Endothelial cell of umbilical vein (primary cell): ENCODE results near the gene CCR5AS.
"Not testable (repeated sequence)": the region's sequence is repeated elsewhere in the genome, so short reads cannot be mapped to it uniquely, and the experiment has no call there.

Experiments
- BruUV-seq: library from RNA; stranded (reverse); fragments of 400-500 nt; replicated peaks from 2 replicates; lab custom pipeline; 2021; lab: Mats Ljungman, UMichigan
- CTCF ChIA-PET: fragments of 300-600, 350-600 bp; sonication (Branson Sonifier 250); formaldehyde crosslinking; loops from one replicate; lab custom pipeline; 2021; ENCODE audit warnings: antibody characterized with exemption, inconsistent platforms; lab: Charles Lee
- POLR2A ChIA-PET: fragments of 300-600, 350-600 bp; sonication (Branson Sonifier 250); formaldehyde crosslinking; loops from one replicate; lab custom pipeline; 2021; ENCODE audit warnings: antibody characterized with exemption, inconsistent platforms; lab: Charles Lee
- DNase-seq: peaks from one replicate; pipeline ENCODE4 v3.0.0-alpha.2; 2011; ENCODE audit warnings: low read depth, low spot score
- FAIRE-seq: peaks from 2 replicates; lab custom pipeline; 2011; peaks lifted over from hg19 to GRCh38; lab: Jason Lieb, UNC
- H2AFZ ChIP-seq: 2 replicates; pipeline ENCODE4 v1.6.0; 2012; ENCODE audit warnings: low read depth, low read length, control low read depth, inconsistent platforms
- H3K27ac ChIP-seq: 2 replicates; pipeline ENCODE4 v1.5.1; 2011; ENCODE audit warnings: low read depth, mild to moderate bottlenecking, control low read depth, low read length, moderate library complexity; ENCODE audit not compliant: insufficient read depth
- H3K27me3 ChIP-seq, 2 experiments: 2 replicates each; pipeline versions ENCODE4 v1.6.0 to v1.6.1; 2011; ENCODE audit warnings: low read length in 2 of 2, mixed read lengths in 1 of 2; ENCODE audit not compliant: control insufficient read depth in 2 of 2, insufficient read depth in 2 of 2
- H3K36me3 ChIP-seq, 2 experiments: 2 replicates in 1 of 2; 3 replicates in 1 of 2; pipeline ENCODE4 v1.5.1; 2011; ENCODE audit warnings: low read length in 2 of 2, mild to moderate bottlenecking in 1 of 2, moderate library complexity in 1 of 2; ENCODE audit not compliant: control insufficient read depth in 2 of 2, insufficient read depth in 2 of 2; ENCODE audit errors: extremely low read depth in 1 of 2
- H3K4me1 ChIP-seq: 3 replicates; pipeline ENCODE4 v1.5.1; 2011; ENCODE audit warnings: mild to moderate bottlenecking, low read length; ENCODE audit not compliant: control insufficient read depth, insufficient read depth; ENCODE audit errors: extremely low read depth
- H3K4me2 ChIP-seq: 2 replicates; pipeline ENCODE4 v1.6.1; 2011; ENCODE audit warnings: low read length, control low read depth, mixed read lengths; ENCODE audit not compliant: insufficient read depth
- H3K4me3 ChIP-seq, 3 experiments: fragments of 200-600 bp in 1 of 3; sonication (generic), shearing (Covaris generic) in 1 of 3; replicated peaks in 1 of 3; 2 replicates each; pipeline ENCODE4 v1.5.1; 2011 to 2016; ENCODE audit warnings: control low read depth in 3 of 3, low read length in 3 of 3, mild to moderate bottlenecking in 2 of 3, inconsistent platforms in 1 of 3, low read depth in 1 of 3, moderate library complexity in 1 of 3; ENCODE audit not compliant: insufficient read depth in 1 of 3
- H3K79me2 ChIP-seq: 2 replicates; pipeline ENCODE4 v1.6.0; 2012; ENCODE audit warnings: low read length, inconsistent platforms; ENCODE audit not compliant: control insufficient read depth, insufficient read depth
- H3K9ac ChIP-seq: replicated peaks from 2 replicates; pipeline ENCODE3; 2011; ENCODE audit warnings: low read length, control low read depth; ENCODE audit not compliant: insufficient read depth; ENCODE audit errors: extremely low read depth
- H3K9me1 ChIP-seq: replicated peaks from 3 replicates; pipeline ENCODE4 v1.6.0; 2011; ENCODE audit warnings: mild to moderate bottlenecking, low read length; ENCODE audit not compliant: control insufficient read depth, insufficient read depth; ENCODE audit errors: extremely low read depth
- H3K9me3 ChIP-seq: replicated peaks from 2 replicates; pipeline ENCODE4 v1.5.1; 2012; ENCODE audit warnings: low read length, inconsistent platforms; ENCODE audit not compliant: control insufficient read depth, insufficient read depth
- H4K20me1 ChIP-seq: replicated peaks from 2 replicates; pipeline ENCODE3; 2011; ENCODE audit warnings: mild to moderate bottlenecking, low read length; ENCODE audit not compliant: control insufficient read depth, insufficient read depth; ENCODE audit errors: extremely low read depth
- CTCF ChIP-seq, 2 donors: IDR thresholded peaks; 1 replicate in 1 of 2; 2 replicates in 1 of 2; pipeline ENCODE4 v1.5.1; 2011; ENCODE audit warnings: low read length in 2 of 2, mild to moderate bottlenecking in 2 of 2, moderate library complexity in 2 of 2, control low read depth in 1 of 2, inconsistent platforms in 1 of 2, low read depth in 1 of 2; ENCODE audit not compliant: insufficient read depth in 1 of 2; ENCODE audit errors: extremely low read depth in 1 of 2
- EZH2 ChIP-seq: IDR thresholded peaks from 2 replicates; pipeline ENCODE4 v1.6.1; 2012; ENCODE audit warnings: borderline replicate concordance, low read depth, mild to moderate bottlenecking, moderate library complexity, low read length, inconsistent platforms; ENCODE audit not compliant: severe bottlenecking
- FOS ChIP-seq: IDR thresholded peaks from 2 replicates; pipeline ENCODE4 v1.6.1; 2011; ENCODE audit warnings: mild to moderate bottlenecking, low read length, moderate library complexity, borderline replicate concordance; ENCODE audit not compliant: insufficient read depth
- GATA2 ChIP-seq: IDR thresholded peaks from 2 replicates; pipeline ENCODE4 v1.7.0; 2011; ENCODE audit warnings: low read depth, mild to moderate bottlenecking, moderate library complexity, mixed read lengths, low read length; ENCODE audit not compliant: insufficient read length, insufficient read depth
- JUN ChIP-seq: IDR thresholded peaks from 2 replicates; pipeline ENCODE4 v1.6.1; 2011; ENCODE audit warnings: borderline replicate concordance, low read depth; ENCODE audit not compliant: insufficient read length, insufficient read depth
- MYC ChIP-seq: IDR thresholded peaks from one replicate; pipeline ENCODE4 v1.6.1; 2011; ENCODE audit warnings: mild to moderate bottlenecking, low read depth, low read length
- POLR2A ChIP-seq: IDR thresholded peaks from 2 replicates; pipeline ENCODE4 v1.6.1; 2012; ENCODE audit warnings: low read depth, mild to moderate bottlenecking, control low read depth, low read length
- POLR2AphosphoS5 ChIP-seq: IDR thresholded peaks from 2 replicates; pipeline ENCODE4 v1.6.1; 2012; ENCODE audit warnings: low read depth, mild to moderate bottlenecking, control low read depth, low read length, moderate library complexity; ENCODE audit not compliant: insufficient read depth
- dilution Hi-C: fragments of 300-500 bp; cut with MboI; formaldehyde crosslinking; loops from one replicate; pipeline ENCODE4 v1.15.0; 2019; ENCODE audit warnings: low sequenced_read_pairs; ENCODE audit not compliant: extremely low pct_ligation_motif_present
- intact Hi-C: fragments of 100-400 bp; cut with micrococcal nuclease; formaldehyde crosslinking; loops from one replicate; pipeline ENCODE4 v1.10.0; 2022
- TF ChIP-seq, protein P1 (sequence below): IDR thresholded peaks from 2 replicates; pipeline ENCODE4 v1.6.1; 2011; ENCODE audit not compliant: insufficient read depth, insufficient read length

The CCR5AS gene

DNA sequence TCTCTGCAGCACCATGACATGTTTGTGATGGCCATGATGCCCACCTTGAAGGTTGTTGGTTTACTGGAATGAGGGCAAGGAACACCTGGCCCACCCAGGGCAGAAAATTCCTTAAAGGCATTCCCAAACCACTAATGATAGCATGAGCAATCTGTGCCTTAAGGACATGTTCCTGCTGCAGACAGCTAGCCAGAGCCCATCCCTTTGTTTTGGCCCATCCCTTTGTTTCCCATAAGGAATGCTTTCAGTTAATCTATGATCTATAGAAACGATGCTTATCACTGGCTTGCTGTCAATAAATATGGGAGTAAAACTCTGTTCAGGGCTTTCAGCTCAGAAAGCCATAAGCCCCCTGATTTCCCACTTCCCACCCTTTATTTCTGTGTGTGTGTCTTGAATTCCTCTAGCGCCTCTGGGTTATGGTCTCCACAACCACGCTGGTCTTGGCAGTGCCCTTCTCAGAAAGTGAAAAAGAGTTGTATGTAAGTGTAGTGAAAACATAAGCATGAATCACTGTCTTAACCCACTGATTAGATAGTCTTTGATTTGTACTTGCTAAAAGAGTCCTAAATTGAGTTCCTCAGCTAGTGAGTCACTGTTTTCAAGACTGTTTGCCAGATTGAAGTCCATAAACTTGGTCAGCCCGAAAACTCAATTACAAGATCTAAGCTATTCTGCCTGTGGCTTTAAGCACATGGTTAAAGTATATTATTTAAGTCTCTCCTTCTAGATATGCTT lies 72.0 kb downstream of the CCR5AS start:
- H3K36me3 ChIP-seq: no peaks in the 10 kb centered on the region
- TF ChIP-seq CTCF (IDR thresholded peaks at IDR 0.05; ENCODE audit: extremely low read depth in 1 of 2, insufficient read depth in 1 of 2, low read depth in 1 of 2, low read length in 2 of 2) (no peak), MYC (no peak), POLR2AphosphoS5 (no peak), POLR2A (no peak), GATA2 (no peak), EZH2 (no peak), JUN (no peak), FOS (no peak)
- TF ChIP-seq, protein P1, sequence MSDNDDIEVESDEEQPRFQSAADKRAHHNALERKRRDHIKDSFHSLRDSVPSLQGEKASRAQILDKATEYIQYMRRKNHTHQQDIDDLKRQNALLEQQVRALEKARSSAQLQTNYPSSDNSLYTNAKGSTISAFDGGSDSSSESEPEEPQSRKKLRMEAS: no peak
- no peaks in the 10 kb centered on the region for H3K4me1 ChIP-seq
- no peak overlapping the region for H3K9ac ChIP-seq
- peaks cover 0 to 1% of the 10 kb centered on the region in 2 experiments for H3K27me3 ChIP-seq
- intact Hi-C loops: no loop called here
- no peak for DNase-seq
- H4K20me1 ChIP-seq: no peaks in the 10 kb centered on the region
- no peak overlapping the region for H3K27ac ChIP-seq
- no peaks in the 10 kb centered on the region for H3K9me3 ChIP-seq
- ChIA-PET POLR2A (no interaction called here), CTCF (no interaction called here)
- no peak overlapping the region for H2AFZ ChIP-seq
- dilution Hi-C loops: no loop called here
- no peak overlapping the region for H3K4me2 ChIP-seq
- no peak overlapping the region for H3K4me3 ChIP-seq
- no peaks in the 10 kb centered on the region for H3K79me2 ChIP-seq
- no TSS peak for BruUV-seq
- no peak for FAIRE-seq
- H3K9me1 ChIP-seq: no peaks in the 10 kb centered on the region

DNA sequence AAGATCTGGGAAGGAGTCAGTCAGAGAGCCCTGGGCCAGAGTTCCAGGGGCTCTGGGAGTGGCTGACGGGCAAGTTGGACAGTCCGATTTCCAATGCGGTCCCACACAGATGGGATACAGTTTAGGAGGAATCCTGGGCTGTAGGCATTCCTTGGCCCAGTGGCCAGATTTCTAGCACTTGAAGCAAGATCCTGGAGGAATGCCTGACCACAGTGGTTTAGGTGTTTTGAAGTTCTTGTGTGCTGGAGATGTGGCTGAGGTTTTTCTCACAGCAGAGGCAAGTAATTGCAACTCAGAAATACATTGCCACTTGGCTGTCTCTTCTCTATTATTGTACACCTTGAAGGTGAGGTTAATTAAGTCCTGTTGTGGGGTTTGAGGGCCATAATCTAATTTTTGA lies 76.2 kb downstream of the CCR5AS start:
- intact Hi-C loops, DNase-seq, H3K79me2 ChIP-seq, H3K27ac ChIP-seq, H3K36me3 ChIP-seq, H3K4me2 ChIP-seq, H2AFZ ChIP-seq, POLR2A ChIA-PET, H3K9ac ChIP-seq, H4K20me1 ChIP-seq, H3K4me3 ChIP-seq, CTCF ChIA-PET, H3K9me1 ChIP-seq, H3K4me1 ChIP-seq, dilution Hi-C loops, H3K9me3 ChIP-seq, H3K27me3 ChIP-seq, BruUV-seq, FAIRE-seq: not testable (repeated sequence)
